Stimulated activated CD8-positive, alpha-beta memory T cell treated with anti-CD3 and anti-CD28 coated beads, Interleukin-12 subunit alpha, Interleukin-12 subunit beta, amount 100 ng/mL, for 4 hours (primary cell): ENCODE results near the gene ITGAE.
"Not testable (repeated sequence)": the region's sequence is repeated elsewhere in the genome, so short reads cannot be mapped to it uniquely, and the experiment has no call there.

ENCODE experiments used
- DNase-seq: peaks from one replicate; pipeline ENCODE4 v3.0.0-alpha.2; 2020; ENCODE audit warnings: low read depth

The ITGAE gene

DNA sequence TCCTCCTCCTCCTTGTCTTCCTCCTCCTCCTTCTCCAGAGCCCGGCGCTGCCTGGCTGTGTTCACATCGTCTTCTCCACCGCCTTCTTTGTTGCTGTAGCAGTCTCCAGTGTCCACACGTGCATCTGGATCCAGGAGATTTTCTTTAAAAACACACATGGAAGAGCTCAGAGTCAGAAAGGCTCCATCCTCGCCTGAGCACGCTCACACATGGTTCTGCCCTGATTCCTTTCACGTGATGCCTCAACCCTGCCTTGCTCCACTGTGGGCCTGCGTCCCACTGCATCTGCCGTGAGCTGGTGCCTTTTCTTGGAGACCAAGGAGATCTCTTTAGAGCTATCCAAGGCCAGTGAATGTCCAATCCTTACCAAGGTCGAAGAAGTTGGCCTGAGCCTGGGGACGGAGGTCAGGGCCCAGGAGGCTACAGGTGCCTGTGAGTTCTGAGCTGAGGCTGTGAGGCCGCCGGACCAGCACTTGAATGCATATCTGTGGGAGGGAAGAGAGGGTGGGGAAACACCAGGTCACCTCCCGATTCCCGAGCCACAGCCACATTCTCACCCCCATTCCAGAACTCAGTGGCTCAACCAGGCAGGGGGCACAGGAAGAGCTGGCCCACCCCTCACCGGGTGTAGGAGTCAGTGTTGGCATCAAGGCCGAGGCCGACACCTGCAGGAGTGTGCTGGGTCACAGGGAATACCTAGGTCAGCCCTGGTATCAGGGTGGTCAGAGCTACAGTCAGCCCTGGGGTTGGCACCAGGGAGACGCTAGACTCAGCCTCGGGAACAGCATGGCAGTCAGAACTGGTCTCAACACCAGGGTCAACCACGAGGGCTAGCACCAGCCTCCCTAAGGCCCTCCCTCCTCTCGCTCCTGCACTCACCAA, 39.7 kb downstream of the ITGAE start:
- no peak for DNase-seq

DNA sequence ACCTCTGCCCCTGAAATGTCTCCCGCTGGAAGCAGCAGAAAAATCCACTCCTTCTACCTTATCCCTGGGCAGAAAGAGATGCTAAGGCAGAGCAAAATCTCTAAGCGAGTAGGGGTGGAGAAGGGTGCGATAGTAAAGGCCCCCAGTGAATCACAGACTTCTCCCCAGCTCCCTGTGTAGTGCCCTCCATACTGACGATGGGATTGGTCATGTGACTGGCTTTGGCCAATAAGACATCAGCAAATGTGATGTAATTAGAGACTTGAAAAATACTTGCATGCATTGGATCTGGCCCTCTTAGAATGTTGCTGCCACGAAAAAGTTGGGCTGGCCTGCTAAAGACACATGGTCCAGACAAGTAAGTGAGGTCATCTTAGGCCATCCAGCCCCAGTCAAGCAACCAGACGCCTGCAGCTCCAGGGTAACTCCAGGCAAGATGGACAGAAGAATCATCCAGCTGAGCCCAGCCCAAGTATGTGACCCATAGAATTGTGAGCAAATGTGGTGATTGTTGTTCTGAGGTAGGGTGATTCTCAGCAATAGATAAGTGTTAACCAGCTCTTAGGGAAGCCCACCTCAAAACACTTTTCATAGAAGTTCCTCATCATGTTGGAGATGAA, 41.3 kb downstream of the ITGAE start:
- no peak for DNase-seq

DNA sequence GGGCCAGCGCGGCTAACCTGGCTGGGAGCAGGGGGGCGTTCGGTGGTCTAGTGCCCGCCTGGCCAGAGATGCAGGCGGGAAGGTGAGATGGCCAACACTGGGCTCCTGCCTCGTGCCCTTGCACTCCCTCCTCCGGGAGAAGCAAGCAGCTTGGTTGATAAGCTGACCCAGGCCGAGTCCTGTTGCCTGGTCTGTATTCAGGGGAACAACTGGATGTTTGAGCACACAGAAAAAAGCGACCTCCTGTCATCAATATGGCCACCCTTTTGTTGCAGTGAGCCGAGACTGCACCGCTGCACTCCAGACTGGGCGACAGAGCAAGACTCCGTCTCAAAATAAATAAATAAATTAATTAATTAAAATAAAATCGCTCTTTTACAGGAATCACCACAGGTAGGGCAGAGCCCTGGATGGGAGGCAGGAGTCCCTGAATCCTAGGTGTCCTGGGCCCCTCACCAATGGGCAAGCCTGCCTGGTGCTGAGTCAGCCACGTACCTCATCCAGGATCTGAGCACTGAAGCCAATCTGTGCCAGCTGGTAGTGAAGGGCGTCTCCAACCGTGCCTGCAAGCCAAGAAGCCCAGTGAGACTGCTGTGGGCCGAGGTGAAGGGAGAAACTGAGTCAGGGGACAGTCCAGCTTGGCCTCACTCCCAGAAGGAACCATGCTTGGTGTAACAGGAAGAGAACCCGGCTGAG, 45.5 kb downstream of the ITGAE start:
- DNase-seq: no peak

DNA sequence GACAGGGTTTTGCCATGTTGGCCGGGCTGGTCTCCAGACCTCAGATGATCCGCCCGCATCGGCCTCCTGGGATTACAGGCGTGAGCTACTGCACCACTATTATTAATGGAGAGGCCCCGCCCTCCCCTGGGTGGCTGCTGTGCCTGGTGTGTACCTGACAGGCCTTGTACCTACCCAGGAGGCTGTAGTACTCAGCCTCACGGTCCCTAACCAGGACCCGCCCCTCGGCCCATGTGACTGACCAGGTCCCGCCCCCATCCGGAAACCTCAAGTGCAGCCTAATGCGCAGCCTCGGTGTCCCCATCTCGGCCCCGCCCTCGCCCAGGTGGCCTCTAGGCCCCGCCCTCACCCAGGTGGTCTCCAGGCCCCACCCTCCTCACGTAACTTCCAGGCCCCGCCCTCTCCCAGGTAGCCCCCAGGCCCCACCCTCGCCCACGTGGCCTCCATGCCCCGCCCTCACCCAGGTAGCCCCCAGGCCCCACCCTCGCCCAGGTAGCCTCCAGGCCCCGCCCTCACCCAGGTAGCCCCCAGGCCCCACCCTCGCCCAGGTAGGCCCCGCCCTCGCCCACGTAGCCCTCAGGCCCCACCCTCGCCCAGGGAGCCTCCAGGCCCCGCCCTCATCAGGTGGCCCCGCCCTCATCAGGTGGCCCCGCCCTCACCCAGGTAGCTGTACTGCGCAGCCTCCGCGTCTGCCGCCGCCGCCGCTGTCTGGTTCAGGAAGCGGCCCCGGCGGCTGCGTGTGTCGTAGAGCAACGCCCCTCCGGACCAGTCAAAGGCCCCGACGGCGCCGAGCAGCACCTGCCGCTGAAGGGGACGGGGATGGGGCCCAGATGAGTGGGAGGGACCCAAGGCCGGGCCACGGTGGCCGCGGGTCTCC, 46.3 kb downstream of the ITGAE start:
- peak; percentile 36 for DNase-seq

DNA sequence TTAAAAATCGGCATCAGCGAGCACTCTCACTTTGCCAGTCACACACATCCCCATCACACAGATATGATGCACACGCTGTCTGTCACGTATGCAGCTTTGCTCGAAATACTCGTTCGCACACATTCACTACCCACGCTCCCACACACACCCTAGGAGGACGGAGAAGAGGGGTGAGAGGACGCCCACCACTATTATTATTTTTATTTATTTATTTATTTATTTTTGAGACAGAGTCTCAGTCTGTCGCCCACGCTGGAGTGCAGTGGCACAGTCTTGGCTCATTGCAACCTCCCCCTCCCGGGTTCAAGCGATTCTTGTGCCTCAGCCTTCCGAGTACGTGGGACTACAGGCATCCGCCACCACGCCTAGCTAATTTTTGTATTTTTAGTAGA, 46.9 kb downstream of the ITGAE start:
- DNase-seq: no peak

DNA sequence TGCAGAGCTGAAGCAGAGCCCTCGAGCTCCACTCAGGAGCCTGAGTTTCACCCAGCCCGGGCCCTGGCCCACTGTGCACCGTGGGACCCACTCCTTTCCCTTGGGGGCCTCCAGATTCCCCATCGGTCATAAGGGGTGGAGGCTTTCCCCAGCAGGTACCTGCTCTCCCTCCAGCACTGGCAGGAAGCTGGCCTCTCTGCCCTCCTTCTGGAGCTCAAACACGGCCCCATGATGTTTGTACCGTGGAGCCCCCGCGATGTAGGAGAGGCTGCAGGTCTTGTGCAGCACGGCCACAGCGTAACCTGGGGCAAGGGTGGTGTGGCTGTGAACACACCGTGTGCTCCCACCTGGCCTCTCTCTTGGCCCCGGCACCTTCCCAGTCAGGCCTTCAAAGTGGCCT, 47.4 kb downstream of the ITGAE start:
- DNase-seq: no peak

DNA sequence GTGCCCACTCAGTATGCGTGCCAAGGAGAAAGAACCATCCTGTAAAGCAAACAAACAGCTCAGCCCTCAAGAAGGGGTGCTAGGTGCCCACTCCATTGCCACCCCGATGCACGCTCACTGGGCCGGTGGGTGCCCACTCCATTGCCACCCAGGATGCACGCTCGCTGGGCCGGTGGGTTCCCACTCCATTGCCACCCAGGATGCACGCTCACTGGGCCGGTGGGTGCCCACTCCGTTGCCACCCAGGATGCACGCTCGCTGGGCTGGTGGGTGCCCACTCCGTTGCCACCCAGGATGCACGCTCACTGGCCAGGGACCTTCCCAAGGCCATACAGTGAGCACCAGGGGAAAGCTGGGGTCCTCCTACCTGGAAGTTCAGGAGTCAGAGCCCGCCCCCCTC, 49.2 kb downstream of the ITGAE start:
- DNase-seq: no peak

DNA sequence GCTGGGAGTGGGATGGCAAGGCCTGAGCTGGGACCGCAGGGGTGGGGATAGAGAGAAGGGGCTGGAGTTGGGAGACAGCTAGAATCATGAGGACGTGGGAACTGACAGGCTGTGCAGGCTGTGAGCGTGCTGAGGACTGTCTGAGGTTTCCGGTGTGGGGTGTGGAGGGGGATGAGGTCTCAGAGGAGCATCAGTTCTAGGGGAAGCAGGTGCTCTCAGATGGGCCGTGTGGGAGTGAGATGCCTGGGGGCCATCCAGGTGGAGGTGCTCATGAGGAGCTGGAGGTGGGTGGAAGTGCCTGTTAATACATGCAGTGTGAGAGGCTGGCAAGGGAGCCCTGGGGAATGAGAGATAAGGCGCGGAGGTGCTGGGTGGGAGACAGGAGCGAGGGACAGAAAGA, 50.1 kb downstream of the ITGAE start:
- no peak for DNase-seq

DNA sequence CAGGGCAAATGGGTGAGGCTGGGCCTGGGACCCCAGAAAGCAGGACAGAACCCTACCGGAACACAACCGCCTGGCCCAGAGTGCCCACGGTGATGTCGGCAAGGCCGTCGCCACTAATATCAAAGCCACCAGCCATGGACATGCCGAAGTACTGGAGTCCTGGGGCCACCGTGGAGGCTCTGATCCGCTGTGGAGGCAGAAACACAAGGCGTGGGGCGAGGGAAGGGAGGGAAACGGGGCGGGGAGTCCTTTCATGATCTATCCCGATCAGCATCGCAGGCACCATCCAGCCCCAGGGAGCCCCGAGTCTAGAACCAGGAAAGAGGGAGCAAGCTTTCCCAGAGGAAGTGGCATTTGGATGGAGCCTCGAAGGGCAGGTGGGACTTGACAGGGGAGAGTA, 50.7 kb downstream of the ITGAE start:
- DNase-seq: no peak

DNA sequence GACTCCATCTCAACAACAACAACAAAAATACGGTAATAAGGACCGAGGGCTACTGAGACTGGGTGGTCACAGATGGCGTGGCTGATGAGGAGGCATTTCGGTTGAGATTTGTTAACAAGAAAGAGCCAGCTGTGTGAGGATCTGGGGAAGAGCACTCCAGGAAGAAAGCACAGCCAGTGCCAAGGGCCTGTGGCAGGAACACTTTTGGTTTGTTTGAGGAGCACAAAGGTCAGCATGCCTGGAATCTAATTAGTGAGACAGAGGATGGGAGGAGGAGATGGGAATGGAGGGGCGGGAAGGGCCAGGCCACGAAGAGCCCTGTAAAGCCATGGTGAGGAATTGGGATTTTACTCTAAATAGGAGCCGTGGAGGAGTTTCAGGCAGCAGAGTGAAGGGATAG, 52.4 kb downstream of the ITGAE start:
- no peak for DNase-seq

DNA sequence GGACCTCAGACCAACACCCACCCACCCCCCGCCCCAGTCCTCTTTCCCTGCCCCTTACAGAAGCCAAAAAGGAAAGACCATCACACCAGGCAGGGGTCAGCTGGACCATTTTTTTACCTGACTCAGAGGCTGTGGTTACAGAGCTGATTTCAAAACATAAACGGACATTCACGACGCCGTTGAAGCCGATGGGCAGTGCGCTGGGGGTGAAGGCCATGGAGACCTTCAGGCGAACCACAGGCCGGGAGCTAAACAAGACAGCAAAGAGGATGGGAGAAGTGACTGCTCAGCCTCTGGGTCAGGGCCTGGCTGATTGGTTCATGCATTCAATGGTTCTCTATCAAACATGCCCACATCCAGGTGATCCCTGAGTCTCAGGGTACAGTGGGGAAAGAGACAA, 53.2 kb downstream of the ITGAE start:
- DNase-seq: no peak

DNA sequence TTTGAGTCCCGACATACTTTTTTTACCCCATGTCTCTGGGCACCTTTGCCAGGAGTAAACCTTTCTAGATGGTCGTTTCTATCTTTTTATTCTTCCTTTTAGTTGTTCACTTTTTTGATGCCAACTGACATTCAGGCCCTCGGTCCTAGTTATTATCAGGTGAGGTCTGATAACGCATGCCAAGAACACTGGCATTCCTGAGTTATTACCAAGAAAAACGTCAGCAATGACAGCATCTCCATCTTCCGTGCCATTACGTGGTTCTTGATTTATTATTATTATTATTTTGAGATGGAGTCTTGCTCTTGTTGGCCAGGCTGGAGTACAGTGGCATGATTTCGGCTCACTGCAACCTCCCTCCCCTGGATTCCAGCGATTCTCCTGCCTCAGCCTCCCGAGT, 55.9 kb downstream of the ITGAE start:
- no peak for DNase-seq

DNA sequence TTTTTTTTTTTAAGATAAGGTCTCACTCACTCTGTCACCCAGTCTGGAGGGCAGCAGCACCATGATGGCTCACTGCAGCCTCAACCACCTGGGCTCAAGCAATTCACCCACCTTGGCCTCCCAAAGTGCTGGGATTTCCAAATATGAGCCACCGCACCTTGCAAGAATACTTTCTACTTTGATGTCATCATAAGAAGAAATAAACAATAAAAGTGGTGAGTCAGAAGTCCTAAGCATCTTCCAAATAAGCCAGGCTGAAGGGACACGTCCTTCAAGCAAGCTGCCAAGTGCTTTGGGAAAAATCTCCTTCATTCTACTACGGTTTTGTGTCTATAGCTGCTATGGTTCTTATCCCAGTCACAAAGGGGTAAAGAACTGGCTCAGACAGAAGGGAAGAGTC, 57.0 kb downstream of the ITGAE start:
- no peak for DNase-seq

DNA sequence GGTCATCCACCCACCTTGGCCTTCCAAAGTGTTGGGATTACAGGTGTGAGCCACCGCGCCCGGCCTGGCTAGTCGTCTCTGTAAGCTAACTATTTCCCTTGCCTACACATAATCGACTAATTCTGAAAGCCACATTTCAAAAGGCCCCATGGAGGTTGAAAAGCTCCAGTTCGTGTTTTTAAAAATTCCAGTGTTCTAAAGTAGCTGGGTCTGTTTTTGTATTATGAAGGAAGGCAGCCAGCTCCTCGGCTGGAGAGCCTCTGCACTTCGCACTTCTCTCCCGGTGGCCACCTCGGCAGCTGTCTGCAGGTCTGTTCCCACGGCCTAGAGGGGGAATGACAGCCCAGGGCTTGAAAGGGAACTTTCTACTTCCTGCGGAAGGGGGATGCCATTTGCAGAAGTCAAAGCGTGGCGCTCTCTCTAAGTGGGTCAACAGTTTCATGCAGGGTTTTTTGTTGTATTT, 60.3 kb downstream of the ITGAE start:
- no peak for DNase-seq

DNA sequence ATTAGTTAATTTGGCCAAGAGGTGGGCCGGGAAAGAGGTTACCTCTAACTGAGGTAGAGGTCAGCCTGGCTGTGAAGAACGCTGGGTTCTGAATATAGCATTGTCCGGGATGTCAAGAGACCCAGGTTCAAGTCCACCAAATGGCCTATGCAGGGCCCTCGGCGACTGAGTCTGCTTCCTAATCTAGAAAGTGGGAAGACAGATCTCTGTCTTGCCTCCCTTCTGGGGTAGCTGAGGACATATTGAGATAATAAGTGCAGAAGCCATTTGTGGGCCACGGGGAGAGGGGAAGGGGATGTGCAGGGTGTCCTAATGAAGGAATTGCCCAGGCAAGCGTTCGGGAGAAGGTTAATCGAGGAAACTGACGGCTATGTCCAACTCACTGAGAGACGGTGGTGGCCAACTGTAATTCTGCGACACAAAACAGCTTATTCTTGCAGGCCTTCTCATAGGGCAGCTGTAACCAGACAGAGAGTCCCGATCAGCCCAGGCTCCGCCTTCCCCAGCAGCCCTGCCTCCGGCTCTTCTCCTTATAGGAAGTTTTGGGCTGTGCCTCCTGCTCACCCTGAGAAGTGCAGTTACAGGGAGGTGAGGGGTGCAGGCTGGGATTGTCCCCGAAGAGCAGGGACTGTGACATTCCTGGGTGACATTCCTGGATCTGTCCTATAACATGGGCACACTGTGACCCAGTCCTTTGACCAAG, 61.4 kb downstream of the ITGAE start:
- no peak for DNase-seq

DNA sequence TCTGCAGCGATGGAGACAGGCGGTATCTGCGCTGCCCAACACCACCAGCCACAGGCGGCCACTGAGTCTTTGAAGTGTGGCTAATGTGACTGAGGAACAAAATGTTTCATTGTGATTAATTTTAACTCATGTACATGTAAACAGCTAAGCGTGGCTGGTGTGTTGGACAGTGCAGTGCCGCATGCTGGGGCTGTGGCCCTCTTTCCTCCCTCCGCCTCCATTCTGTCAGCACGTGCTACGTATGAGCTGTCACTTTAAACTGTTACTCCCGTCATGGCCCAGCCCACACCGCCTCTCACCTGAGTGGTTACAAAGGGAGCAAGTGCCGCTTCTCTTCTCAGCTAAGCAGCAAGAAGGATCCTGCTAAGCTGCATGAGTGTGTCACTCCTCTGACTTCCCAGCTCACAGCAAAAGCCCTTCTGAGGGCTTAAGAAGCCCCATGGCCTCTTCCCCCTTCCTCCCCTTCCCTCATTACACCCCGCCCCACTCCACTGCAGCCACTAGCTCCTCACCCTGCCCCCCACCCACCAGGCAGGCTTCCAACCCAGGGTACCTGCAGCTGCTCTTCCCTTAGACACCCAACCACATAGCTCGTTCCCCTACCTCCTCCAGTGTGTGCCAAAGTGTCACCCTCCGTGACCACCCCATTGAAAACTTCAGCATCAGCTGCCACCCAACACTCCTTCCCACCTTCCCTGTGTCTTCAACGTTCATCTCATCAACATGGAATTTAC, 62.3 kb downstream of the ITGAE start:
- DNase-seq: peak; percentile 65

DNA sequence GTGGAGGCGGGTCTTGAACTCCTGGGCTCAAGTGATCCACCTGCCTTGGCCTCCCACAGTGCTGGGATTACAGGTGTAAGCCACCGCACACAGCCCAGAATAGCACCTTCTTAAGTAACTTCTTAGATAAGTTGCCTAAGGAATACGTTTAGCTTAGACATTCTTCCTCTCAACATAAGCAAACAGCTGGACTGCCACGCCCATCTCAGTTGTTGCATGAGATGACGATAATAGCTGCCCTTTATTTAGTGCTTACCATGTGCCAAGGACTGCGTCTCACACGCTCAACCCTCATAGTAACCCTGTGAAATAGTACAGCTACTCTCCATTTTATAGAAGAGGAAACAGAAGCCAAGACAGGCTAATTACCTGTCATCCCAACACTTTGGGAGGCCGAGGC, 65.5 kb downstream of the ITGAE start:
- no peak for DNase-seq

DNA sequence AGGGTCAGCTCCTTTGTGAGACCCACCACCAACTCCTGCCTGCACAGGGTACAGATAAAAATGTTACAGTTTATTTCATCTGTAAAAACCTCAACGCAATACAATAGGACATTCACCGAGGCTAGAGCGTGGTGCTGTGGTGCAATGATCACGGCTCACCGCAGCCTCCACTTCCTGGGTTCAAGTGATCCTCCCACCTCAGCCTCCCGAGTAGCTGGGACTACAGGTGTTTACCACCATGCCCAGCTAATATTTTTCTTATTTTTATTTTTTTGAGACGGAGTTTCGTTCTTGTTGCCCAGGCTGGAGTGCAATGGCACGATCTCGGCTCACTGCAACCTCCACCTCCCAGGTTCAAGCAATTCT, 66.1 kb downstream of the ITGAE start:
- DNase-seq: not testable (repeated sequence)

DNA sequence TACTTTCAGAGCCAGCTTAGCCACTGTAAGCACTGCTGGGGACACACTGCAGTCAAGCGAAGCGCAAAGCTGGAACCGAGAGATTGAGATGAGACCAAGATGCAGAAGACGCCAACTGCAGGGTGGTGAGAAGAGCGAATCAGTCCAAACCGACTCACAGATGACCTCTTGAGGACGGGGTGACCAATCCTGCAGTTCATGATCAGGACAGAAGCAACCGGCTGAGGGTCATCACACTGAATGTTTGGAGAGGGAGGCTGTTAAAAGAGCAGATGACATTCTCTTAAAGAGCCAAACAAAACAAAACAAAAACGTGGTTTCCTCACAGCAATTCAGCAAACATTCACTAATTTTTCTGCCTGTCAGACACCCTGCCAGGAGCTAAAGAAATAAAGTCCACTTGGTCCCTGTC, 68.8 kb downstream of the ITGAE start:
- no peak for DNase-seq

DNA sequence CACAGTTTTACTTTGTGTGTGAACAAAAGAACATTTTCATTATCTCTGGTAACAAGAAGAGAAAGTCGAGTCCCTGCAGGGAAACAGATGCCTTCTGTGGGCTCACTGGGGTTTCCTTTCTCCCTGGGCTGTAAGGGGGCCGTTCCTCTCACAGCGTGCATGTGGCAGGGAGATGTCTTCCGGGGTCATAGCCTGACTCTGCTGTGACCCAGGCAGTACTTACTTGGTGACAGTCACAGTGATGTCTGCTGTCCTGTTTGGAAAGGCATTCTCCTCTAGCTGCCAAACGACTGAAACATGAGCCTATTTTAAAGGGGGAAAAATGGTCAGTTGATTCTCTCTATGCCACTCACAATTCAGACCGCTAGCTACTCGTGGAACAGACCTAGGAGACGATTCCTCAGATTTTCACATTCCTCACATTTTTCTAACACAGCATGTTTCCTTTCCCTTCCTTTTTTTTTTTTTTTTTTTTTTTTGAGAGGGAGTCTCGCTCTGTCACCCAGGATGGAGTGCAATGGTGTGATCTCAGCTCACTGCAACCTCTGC, 70.0 kb downstream of the ITGAE start:
- DNase-seq: no peak

DNA sequence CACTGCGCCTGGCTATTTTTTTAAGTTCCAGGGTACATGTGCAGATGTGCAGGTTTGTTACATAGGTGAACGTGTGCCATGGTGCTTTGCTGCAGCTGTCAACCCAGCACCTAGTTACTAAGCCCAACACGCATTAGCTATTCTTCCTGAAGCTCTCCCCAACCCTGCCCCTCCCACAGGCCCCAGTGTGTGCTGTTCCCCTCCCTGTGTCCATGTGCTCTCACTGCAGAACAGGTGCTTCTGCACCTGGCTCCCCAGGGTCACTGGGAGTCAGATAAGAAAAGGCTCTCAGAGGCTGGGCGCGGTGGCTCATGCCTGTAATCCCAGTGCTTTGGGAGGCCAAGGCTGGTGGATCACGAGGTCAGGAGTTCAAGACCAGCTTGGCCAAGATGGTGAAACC, 71.1 kb downstream of the ITGAE start:
- no peak for DNase-seq
